Neural progenitor cell (in vitro differentiated cells): ENCODE measurements around the gene ARHGEF9. TPM values are rescaled to one million over a fixed set of nuclear protein-coding genes. Genes with fewer than 3 reads are reported as not detected.

ENCODE experiments used
- DNase-seq: peaks from one replicate; pipeline ENCODE4 v3.0.0-alpha.2; 2016; ENCODE audit warnings: low spot score
- H2AFZ ChIP-seq: fragments of 200-600 bp; sonication (generic); replicated peaks from 2 replicates; pipeline ENCODE4 v1.6.1; 2016; ENCODE audit warnings: antibody characterized with exemption
- H3F3A ChIP-seq: fragments of 200-600 bp; sonication (generic); 2 replicates; pipeline ENCODE4 v1.6.1; 2016; ENCODE audit warnings: antibody characterized with exemption, low read depth
- H3K27ac ChIP-seq: fragments of 200-600 bp; sonication (generic); 2 replicates; pipeline ENCODE4 v1.5.1; 2016; ENCODE audit warnings: mild to moderate bottlenecking
- H3K27me3 ChIP-seq: fragments of 200-600 bp; sonication (generic); 2 replicates; pipeline ENCODE4 v1.6.1; 2016; ENCODE audit warnings: mild to moderate bottlenecking, moderate library complexity
- H3K36me3 ChIP-seq: fragments of 200-600 bp; sonication (generic); 2 replicates; pipeline ENCODE4 v1.5.1; 2016
- H3K4me1 ChIP-seq: fragments of 200-600 bp; sonication (generic); 2 replicates; pipeline ENCODE4 v1.6.1; 2016; ENCODE audit warnings: mixed run types
- H3K4me2 ChIP-seq: fragments of 200-600 bp; sonication (generic); 2 replicates; pipeline ENCODE4 v1.6.1; 2016
- H3K4me3 ChIP-seq: fragments of 200-600 bp; sonication (generic); 2 replicates; pipeline ENCODE4 v1.5.1; 2016
- H3K79me2 ChIP-seq: fragments of 200-600 bp; sonication (generic); 2 replicates; pipeline ENCODE4 v1.6.1; 2016; ENCODE audit warnings: low read depth
- H3K9ac ChIP-seq: fragments of 200-600 bp; sonication (generic); 2 replicates; pipeline ENCODE4 v1.6.1; 2016
- H3K9me3 ChIP-seq: fragments of 200-600 bp; sonication (generic); 2 replicates; pipeline ENCODE4 v1.5.1; 2016; ENCODE audit warnings: low read depth
- H4K20me1 ChIP-seq: fragments of 200-600 bp; sonication (generic); 2 replicates; pipeline ENCODE4 v1.6.1; 2016; ENCODE audit warnings: low read depth
- H3K27ac Mint-ChIP-seq: 3 replicates; pipeline ENCODE4 v1.8.0; 2021; ENCODE audit warnings: mixed read lengths
- H3K27me3 Mint-ChIP-seq: 2 replicates; pipeline ENCODE4 v1.8.0; 2022; ENCODE audit warnings: low read depth, mild to moderate bottlenecking, inconsistent platforms, moderate library complexity, mixed read lengths; ENCODE audit not compliant: insufficient read depth
- H3K36me3 Mint-ChIP-seq: 3 replicates; pipeline ENCODE4 v1.8.0; 2021; ENCODE audit warnings: mixed read lengths
- H3K4me1 Mint-ChIP-seq: 3 replicates; pipeline ENCODE4 v1.8.0; 2021; ENCODE audit warnings: mixed read lengths
- H3K4me3 Mint-ChIP-seq: 3 replicates; pipeline ENCODE4 v1.8.0; 2021; ENCODE audit warnings: mild to moderate bottlenecking, moderate library complexity, mixed read lengths
- H3K9me3 Mint-ChIP-seq: 3 replicates; pipeline ENCODE4 v1.8.0; 2020; ENCODE audit warnings: mixed read lengths
- CTCF ChIP-seq: fragments of 200-600 bp; sonication (generic); IDR thresholded peaks from 2 replicates; pipeline ENCODE4 v1.5.1; 2017; ENCODE audit warnings: antibody characterized with exemption, mild to moderate bottlenecking
- EZH2 ChIP-seq: fragments of 200-600 bp; sonication (generic); IDR thresholded peaks from 2 replicates; pipeline ENCODE4 v1.6.1; 2017; ENCODE audit warnings: antibody characterized with exemption, mild to moderate bottlenecking, moderate library complexity
- EZH2phosphoT487 ChIP-seq: fragments of 200-600 bp; sonication (generic); IDR thresholded peaks from 2 replicates; pipeline ENCODE4 v1.6.1; 2017; ENCODE audit warnings: antibody characterized with exemption
- total RNA-seq: library from RNA; depleted of rRNA; stranded (reverse); fragments of >200 nt; gene quantifications from 2 replicates; pipeline ENCODE4 v1.2.3, GENCODE V29; 2015; ENCODE audit warnings: low replicate concordance

Gene ARHGEF9
- total RNA-seq, 1 donor from 2014 or later, result 49.7 TPM

GRCh38 chrX:63761639-63762038, 23.4 kb downstream of the ARHGEF9 start:
- Mint-ChIP-seq H3K4me3 (no peak overlapping the region), H3K36me3 (no peaks in the 10 kb centered on the region), H3K27ac (no peak overlapping the region), H3K4me1 (no peaks in the 10 kb centered on the region), H3K27me3 (no peaks in the 10 kb centered on the region), H3K9me3 (peaks cover 7% of the 10 kb centered on the region)
- H3K9me3 ChIP-seq, result no peaks in the 10 kb centered on the region
- no peaks in the 10 kb centered on the region for H3K27me3 ChIP-seq
- H3K9ac ChIP-seq, result no peak overlapping the region
- TF ChIP-seq EZH2 (no peak), EZH2phosphoT487 (no peak), CTCF (no peak)
- H3K36me3 ChIP-seq, result no peaks in the 10 kb centered on the region
- DNase-seq, result no peak
- H3K27ac ChIP-seq, result no peak overlapping the region
- no peaks in the 10 kb centered on the region for H3F3A ChIP-seq
- peaks cover 19% of the 10 kb centered on the region for H3K79me2 ChIP-seq
- H2AFZ ChIP-seq, result no peak overlapping the region
- no peak overlapping the region for H3K4me2 ChIP-seq
- no peaks in the 10 kb centered on the region for H4K20me1 ChIP-seq
- H3K4me1 ChIP-seq, result no peaks in the 10 kb centered on the region
- no peak overlapping the region for H3K4me3 ChIP-seq

- DNase-seq, result no peak
- Histone ChIP-seq H3K27me3 (no peaks in the 10 kb centered on the region), H3K36me3 (no peaks in the 10 kb centered on the region), H3K9ac (no peak overlapping the region), H3F3A (peaks cover 7% of the 10 kb centered on the region), H3K27ac (no peak overlapping the region), H3K9me3 (no peaks in the 10 kb centered on the region), H3K79me2 (peaks cover 34% of the 10 kb centered on the region), H3K4me1 (no peaks in the 10 kb centered on the region), H3K4me3 (no peak overlapping the region), H2AFZ (no peak overlapping the region), H3K4me2 (no peak overlapping the region), H4K20me1 (peaks cover 5% of the 10 kb centered on the region)
- TF ChIP-seq EZH2, result no peak
- Mint-ChIP-seq H3K9me3 (peaks cover 7% of the 10 kb centered on the region), H3K4me1 (peaks cover 4% of the 10 kb centered on the region), H3K36me3 (no peaks in the 10 kb centered on the region), H3K27ac (no peak overlapping the region), H3K4me3 (no peak overlapping the region), H3K27me3 (no peaks in the 10 kb centered on the region)
These were observed 27.0 kb downstream of the ARHGEF9 start for GRCh38 chrX:63758011-63758410.

- Histone ChIP-seq H3K36me3 (no peaks in the 10 kb centered on the region), H3K4me2 (peak overlapping the region; percentile 50), H3K9me3 (no peaks in the 10 kb centered on the region), H3K79me2 (peaks cover 45% of the 10 kb centered on the region), H3K4me3 (no peak overlapping the region), H4K20me1 (peaks cover 5% of the 10 kb centered on the region), H3K27ac (peak overlapping the region; percentile 56), H3K4me1 (peaks cover 8% of the 10 kb centered on the region), H3K27me3 (no peaks in the 10 kb centered on the region), H3F3A (peaks cover 17% of the 10 kb centered on the region), H3K9ac (no peak overlapping the region), H2AFZ (no peak overlapping the region)
- DNase-seq, result no peak
- no peaks in the 10 kb centered on the region for H3K27me3 Mint-ChIP-seq
- H3K4me1 Mint-ChIP-seq, result peaks cover 21% of the 10 kb centered on the region
- H3K4me3 Mint-ChIP-seq, result no peak overlapping the region
- no peaks in the 10 kb centered on the region for H3K36me3 Mint-ChIP-seq
- TF ChIP-seq EZH2phosphoT487 (no peak), CTCF (no peak), EZH2 (no peak)
- no peak overlapping the region for H3K27ac Mint-ChIP-seq
- H3K9me3 Mint-ChIP-seq, result peaks cover 7% of the 10 kb centered on the region
These were observed 29.1 kb downstream of the ARHGEF9 start for GRCh38 chrX:63755892-63756291.

- H3F3A ChIP-seq, result peaks cover 17% of the 10 kb centered on the region
- peaks cover 52% of the 10 kb centered on the region for H3K79me2 ChIP-seq
- peaks cover 5% of the 10 kb centered on the region for H4K20me1 ChIP-seq
- TF ChIP-seq CTCF (no peak), EZH2 (no peak), EZH2phosphoT487 (no peak)
- H3K4me3 Mint-ChIP-seq, result peak overlapping the region; percentile 92
- peak; percentile 94 for DNase-seq
- H3K9ac ChIP-seq, result peak overlapping the region; percentile 52
- no peaks in the 10 kb centered on the region for H3K27me3 ChIP-seq
- peak overlapping the region; percentile 89 for H3K4me2 ChIP-seq
- peak overlapping the region; percentile 97 for H3K27ac Mint-ChIP-seq
- H2AFZ ChIP-seq, result no peak overlapping the region
- H3K27ac ChIP-seq, result peak overlapping the region; percentile 94
- H3K36me3 ChIP-seq, result no peaks in the 10 kb centered on the region
- no peaks in the 10 kb centered on the region for H3K9me3 ChIP-seq
- peaks cover 29% of the 10 kb centered on the region for H3K4me1 Mint-ChIP-seq
- peaks cover 3% of the 10 kb centered on the region for H3K9me3 Mint-ChIP-seq
- peaks cover 14% of the 10 kb centered on the region for H3K4me1 ChIP-seq
- no peaks in the 10 kb centered on the region for H3K27me3 Mint-ChIP-seq
- H3K36me3 Mint-ChIP-seq, result no peaks in the 10 kb centered on the region
- peak overlapping the region; percentile 77 for H3K4me3 ChIP-seq
These were observed 30.0 kb downstream of the ARHGEF9 start for GRCh38 chrX:63754860-63755579.
